Stimulated activated CD4-positive, alpha-beta T cell treated with anti-CD3 and anti-CD28 coated beads, Interleukin-2, amount 100 ng/mL, for 4 hours (primary cell): ENCODE measurements around the gene MED19.
"Not testable (repeated sequence)": the region's sequence is repeated elsewhere in the genome, so short reads cannot be mapped to it uniquely, and the experiment has no call there.

Experiments used
- DNase-seq: peaks from one replicate; pipeline ENCODE4 v3.0.0-alpha.2; 2020; ENCODE audit warnings: low read depth

MED19 gene

GRCh38 chr11:57711414-57712255 is at the start of gene MED19:
Gene MED19, minus strand, starts transcription at chr11:57712215. Its CDS starts 36 bp downstream, at chr11:57712179.
- DNase-seq = peak; percentile 50

- DNase-seq = no peak
Observed at GRCh38 chr11:57758174-57758573, 46.2 kb upstream of the MED19 start.

DNA sequence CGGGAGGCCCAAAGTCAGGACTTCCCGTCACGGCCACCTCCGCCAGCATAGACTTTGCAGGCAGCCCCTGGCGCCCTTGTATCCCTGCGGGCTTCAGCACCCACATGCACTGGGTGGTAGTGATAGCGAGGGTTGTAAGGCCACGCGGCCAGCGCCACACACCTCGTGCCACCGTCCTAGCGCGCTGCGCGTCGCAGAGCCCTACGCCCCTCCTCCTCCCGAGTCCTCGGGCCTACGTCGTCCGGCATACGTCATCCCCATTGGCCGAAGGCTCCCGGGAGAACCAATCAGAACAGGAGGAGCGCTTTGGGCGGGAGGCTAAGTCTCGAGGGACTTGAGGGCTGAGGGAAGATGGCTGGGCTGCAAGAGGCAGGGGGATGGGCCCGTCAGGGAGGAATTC is 40.9 kb upstream of the MED19 start:
- DNase-seq = no peak

DNA sequence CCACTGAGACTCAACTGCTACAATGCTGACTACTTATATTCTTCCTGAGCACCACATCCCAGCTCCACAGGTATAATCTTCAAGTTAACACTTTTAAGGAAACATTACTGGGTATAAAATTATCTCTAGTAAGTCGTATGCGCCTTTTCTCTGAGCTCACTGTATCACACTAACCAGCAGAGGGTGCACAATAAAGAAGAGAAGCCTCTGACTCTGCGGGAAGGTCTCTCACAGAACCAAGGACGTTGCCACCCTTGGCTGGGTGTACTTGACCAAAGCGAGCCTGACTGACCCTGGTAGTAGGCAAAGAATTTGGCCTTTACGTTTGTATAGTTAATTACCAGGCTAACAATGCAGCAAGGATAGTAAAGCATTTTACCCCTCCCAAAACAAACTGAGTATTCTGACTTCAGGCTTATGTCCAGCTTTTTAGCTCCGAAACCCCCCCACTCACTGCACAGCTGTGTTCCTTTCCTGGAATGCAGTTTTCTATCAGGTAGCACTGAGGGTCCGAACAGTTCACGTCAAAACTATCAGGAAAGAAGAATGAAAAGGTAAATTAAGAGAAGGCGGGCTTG is 39.8 kb upstream of the MED19 start, which contains the start of gene BTBD18:
BTBD18 (minus strand) TSS at position 144 of the 578 bp plus-strand sequence. CDS start 631 bp downstream, outside the sequence.
- no peak for DNase-seq

- DNase-seq = no peak
Observed at GRCh38 chr11:57751176-57751575, 39.2 kb upstream of the MED19 start.

DNA sequence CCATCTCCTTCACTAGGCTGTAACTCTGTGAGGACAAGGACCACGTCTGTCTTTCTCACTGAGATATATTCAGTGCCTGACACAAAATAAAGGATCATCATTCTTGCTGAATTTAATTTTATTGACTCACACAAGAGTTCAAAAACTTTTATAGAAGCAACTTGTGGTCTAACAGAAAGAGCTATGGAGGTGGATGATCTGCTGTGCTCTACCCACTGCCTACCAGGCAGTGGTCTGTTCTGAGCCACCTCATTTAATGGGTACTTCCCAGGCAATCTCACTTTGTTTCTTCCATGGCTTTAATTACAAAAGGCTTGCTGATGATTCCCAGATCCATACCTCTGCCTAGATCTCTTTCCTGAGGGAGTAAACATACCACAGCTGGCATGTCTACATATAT is 34.9 kb upstream of the MED19 start:
- DNase-seq = no peak

GRCh38 chr11:57745206-57745605 is 33.2 kb upstream of the MED19 start:
- no peak for DNase-seq

GRCh38 chr11:57744357-57744756 is 32.3 kb upstream of the MED19 start:
- no peak for DNase-seq

DNA sequence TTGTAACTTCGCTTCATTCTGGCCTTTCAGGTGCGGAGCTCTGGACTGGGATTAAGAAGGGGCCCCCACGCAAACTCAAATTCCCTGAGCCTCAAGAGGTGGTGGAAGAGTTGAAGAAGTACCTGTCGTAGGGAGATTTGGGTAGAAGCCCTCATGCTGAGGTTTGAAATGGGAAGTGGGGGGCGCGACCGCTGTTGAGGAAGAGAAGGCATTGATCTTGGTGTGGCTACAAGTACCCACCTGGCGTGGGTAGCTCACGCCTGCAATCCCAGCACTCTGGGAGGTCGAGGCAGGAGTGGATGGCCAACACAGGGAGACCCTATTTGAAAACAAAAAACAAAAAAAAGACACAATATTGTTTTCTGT is 30.1 kb upstream of the MED19 start:
- DNase-seq = no peak

DNA sequence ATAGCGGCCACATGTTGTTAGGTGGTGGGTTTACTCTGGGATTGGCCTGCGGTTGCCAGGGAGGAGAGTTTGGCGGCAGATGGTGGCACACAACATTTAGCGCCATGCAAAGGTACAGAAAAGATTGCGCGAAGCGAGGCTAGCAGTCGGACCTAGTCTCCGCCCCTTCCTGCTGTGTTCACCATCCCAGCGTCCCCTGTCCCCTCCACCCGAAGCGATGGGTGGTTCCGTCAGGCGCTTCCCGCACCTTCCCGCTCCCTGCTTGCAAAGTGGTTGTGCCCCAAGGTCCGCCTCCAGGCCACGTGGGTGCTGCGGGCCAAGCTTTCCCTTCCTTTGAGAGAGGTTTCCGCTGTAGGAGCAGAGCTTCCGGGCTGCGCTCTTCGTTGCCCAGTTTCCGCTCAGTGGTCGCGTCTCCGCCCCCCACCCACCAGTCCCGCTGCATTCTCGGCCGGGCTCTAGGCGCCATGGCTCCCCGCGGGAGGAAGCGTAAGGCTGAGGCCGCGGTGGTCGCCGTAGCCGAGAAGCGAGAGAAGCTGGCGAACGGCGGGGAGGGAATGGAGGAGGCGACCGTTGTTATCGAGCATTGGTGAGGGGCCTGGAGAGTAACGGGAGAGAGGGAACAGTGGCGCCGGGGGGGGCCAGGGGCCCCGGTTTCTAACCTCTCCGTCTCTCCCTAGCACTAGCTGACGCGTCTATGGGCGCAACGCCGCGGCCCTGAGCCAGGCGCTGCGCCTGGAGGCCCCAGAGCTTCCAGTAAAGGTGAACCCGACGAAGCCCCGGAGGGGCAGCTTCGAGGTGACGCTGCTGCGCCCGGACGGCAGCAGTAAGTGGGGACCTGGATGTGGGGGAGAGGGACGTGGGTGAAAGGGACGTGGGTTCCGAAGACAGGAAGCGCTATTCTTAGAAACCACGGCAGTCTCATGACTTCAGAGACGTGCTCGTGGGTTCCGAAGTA is 29.4 kb upstream of the MED19 start, which contains the start of gene SELENOH:
SELENOH (plus strand) TSS at position 360 of the 955 bp plus-strand sequence; CDS start at position 465, 105 bp downstream.
- DNase-seq = peak; percentile 87

GRCh38 chr11:57735619-57736298 is 23.7 kb upstream of the MED19 start:
- DNase-seq = no peak

GRCh38 chr11:57732661-57733060 is 20.6 kb upstream of the MED19 start:
- DNase-seq = no peak

DNA sequence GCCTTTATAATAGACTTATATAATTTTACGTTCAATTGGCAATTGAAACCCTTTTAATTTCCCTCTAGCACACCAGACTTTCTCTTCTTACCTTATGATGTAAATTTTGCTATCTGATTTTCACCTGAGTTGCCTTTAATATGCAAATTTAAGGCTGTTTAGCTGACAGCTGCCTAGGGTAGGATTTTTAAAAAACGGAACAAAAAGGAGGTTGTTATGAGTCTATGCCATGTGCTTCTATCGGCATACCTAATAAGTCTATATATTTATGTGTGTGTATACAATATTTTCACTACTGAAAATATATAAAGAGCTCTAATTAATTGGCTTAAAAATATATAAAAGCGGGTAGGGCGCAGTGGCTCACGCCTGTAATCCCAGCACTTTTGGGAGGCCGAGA is 17.5 kb upstream of the MED19 start:
- DNase-seq = no peak

DNA sequence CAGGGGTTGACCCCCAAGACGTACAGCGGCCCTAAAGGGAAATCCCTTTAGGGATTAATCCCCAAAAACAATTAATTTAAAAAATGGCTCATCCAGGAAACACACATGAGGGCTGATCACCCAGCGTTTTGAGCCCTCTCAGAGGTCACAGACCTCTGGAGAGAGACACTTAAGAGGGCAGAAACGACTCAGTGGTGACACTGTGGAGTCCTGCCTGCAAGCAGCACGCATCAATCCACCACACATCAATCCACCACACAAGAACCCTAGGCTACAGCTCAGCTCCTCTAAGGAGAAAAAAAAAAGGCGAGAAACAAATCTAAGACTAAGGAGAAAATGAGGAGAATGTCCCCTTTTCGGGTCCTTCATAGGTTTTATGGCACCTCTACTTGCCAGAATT is 16.8 kb upstream of the MED19 start:
- no peak for DNase-seq

DNA sequence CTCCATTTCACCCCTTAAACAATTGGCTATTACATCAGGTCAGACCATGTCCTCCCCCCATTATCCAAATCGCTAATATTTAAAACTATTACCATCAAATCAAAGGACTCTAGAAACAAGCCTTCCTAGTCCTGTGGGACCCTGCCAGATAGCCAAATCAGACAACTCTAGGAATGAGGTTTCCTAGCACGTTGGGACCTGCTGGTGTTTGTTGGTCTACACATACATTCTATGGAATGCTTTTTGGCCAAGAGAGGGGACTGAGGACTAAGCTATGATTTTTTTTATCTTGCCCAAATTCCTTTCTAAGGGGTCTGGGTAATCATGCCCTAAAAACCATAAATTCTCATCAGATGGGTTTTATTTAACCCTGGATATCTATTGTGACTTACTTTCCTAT is 15.2 kb upstream of the MED19 start:
- DNase-seq = no peak

GRCh38 chr11:57716726-57717125 is 4.7 kb upstream of the MED19 start:
- not testable (repeated sequence) for DNase-seq

GRCh38 chr11:57713835-57714234 is 1.8 kb upstream of the MED19 start:
- DNase-seq = no peak

GRCh38 chr11:57712256-57713150 is 488 bp upstream of the MED19 start, which contains the start of gene TMX2:
Gene TMX2, plus strand, starts transcription at chr11:57712593. Its CDS starts 26 bp downstream, at chr11:57712619.
- DNase-seq = peak; percentile 84

- DNase-seq = no peak
Observed at GRCh38 chr11:57709802-57710367, 2.1 kb downstream of the MED19 start.

DNA sequence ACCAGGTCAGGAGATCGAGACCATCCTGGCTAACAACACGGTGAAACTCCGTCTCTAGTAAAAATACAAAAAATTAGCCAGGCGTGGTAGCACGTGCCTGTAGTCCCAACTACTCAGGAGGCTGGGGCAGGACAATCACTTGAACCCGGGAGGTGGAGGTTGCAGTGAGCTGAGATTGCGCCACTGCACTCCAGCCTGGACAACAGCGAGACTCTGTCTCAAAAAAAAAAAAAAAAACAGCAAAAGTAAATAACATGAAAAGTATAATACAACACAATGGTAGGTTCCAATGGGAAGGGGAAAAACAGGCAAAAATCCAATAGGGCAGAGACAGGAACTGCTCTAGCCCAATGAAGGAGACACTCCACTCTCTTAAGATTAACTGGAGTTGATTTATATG is 6.6 kb downstream of the MED19 start:
- DNase-seq = not testable (repeated sequence)
